GM12891 (cell line): Measurements from ENCODE around the gene RPL28.
"Not testable (repeated sequence)": the region's sequence is repeated elsewhere in the genome, so short reads cannot be mapped to it uniquely, and the experiment has no call there.

Experiments used
- DNase-seq: peaks from one replicate; pipeline ENCODE4 v3.0.0; 2011; ENCODE audit warnings: low spot score; ENCODE audit not compliant: insufficient read length
- FAIRE-seq: peaks from 2 replicates; lab custom pipeline; 2011; peaks lifted over from hg19 to GRCh38; lab: Jason Lieb, UNC
- PAX5 ChIP-seq: IDR thresholded peaks from 2 replicates; pipeline ENCODE4 v1.6.1; 2011; ENCODE audit warnings: low read length, moderate library complexity, mild to moderate bottlenecking; ENCODE audit not compliant: insufficient read depth, severe bottlenecking
- POLR2A ChIP-seq: IDR thresholded peaks from 2 replicates; pipeline ENCODE4 v1.6.1; 2011; ENCODE audit warnings: low read depth, low read length, control low read depth
- POLR2AphosphoS5 ChIP-seq: IDR thresholded peaks from 2 replicates; pipeline ENCODE4 v1.6.1; 2011; ENCODE audit warnings: low read depth, low read length, control low read depth
- POU2F2 ChIP-seq: IDR thresholded peaks from 2 replicates; pipeline ENCODE4 v1.6.1; 2011; ENCODE audit warnings: low read depth, mild to moderate bottlenecking, control low read depth, low read length, moderate library complexity
- SPI1 ChIP-seq: IDR thresholded peaks from 2 replicates; pipeline ENCODE4 v1.6.1; 2011; ENCODE audit warnings: low read depth, low read length, control low read depth
- TAF1 ChIP-seq: IDR thresholded peaks from 2 replicates; pipeline ENCODE4 v1.6.1; 2011; ENCODE audit warnings: low read depth, low read length, control low read depth

Gene RPL28

GRCh38 chr19:55391702-55392615, 6.2 kb downstream of the RPL28 start:
- DNase-seq (no peak), FAIRE-seq (no peak)
- TF ChIP-seq TAF1 = no peak
- TF ChIP-seq POLR2AphosphoS5 = 0 out of 2 replicates have a peak, but pooled peaks have one; percentile 16

- FAIRE-seq (no peak), DNase-seq (no peak)
- no peak for TF ChIP-seq SPI1
- no peak for TF ChIP-seq POU2F2
- TF ChIP-seq PAX5 = no peak
- no peak for TF ChIP-seq POLR2A
- TF ChIP-seq TAF1 = no peak
- TF ChIP-seq POLR2AphosphoS5 = no peak
These were observed 7.4 kb downstream of the RPL28 start for GRCh38 chr19:55392820-55393761.

GRCh38 chr19:55398200-55398925, 12.6 kb downstream of the RPL28 start:
- TF ChIP-seq SPI1 = no peak
- TF ChIP-seq POLR2AphosphoS5 = no peak
- TF ChIP-seq POLR2A = no peak
- TF ChIP-seq POU2F2 = no peak
- TF ChIP-seq TAF1 = no peak
- TF ChIP-seq PAX5 = no peak
- FAIRE-seq (peak; percentile 59), DNase-seq (no peak)

GRCh38 chr19:55400281-55401087, 14.8 kb downstream of the RPL28 start:
- TF ChIP-seq POLR2AphosphoS5 = no peak; the same call in none of the 2 replicates
- TF ChIP-seq POU2F2 = no peak
- TF ChIP-seq TAF1 = no peak
- peak; percentile 45; the same call in 1 of the 2 replicates for TF ChIP-seq POLR2A
- DNase-seq (no peak), FAIRE-seq (no peak)

- DNase-seq, FAIRE-seq: not testable (repeated sequence)
These were observed 15.7 kb downstream of the RPL28 start for GRCh38 chr19:55401390-55401789.

- no peak for FAIRE-seq
These were observed 16.8 kb downstream of the RPL28 start for GRCh38 chr19:55402509-55402908.

GRCh38 chr19:55405638-55406037, 19.9 kb downstream of the RPL28 start:
- DNase-seq = no peak
- FAIRE-seq = no peak
- TF ChIP-seq TAF1 = no peak
- TF ChIP-seq SPI1 = no peak
- no peak for TF ChIP-seq PAX5
- no peak for TF ChIP-seq POLR2A
- TF ChIP-seq POU2F2 = no peak
- TF ChIP-seq POLR2AphosphoS5 = no peak

More at GRCh38 chr19:55402509-55402908, 16.8 kb downstream of the RPL28 start:
- no peak for DNase-seq
- TF ChIP-seq POU2F2 (no peak), POLR2A (no peak; the same call in 1 of the 2 replicates), TAF1 (no peak), POLR2AphosphoS5 (no peak; the same call in 1 of the 2 replicates), PAX5 (no peak)

GRCh38 chr19:55406091-55406825, 20.5 kb downstream of the RPL28 start:
- TF ChIP-seq POLR2A (no peak), PAX5 (no peak), TAF1 (no peak), SPI1 (no peak), POU2F2 (no peak), POLR2AphosphoS5 (no peak)
- FAIRE-seq (no peak), DNase-seq (no peak)
